B cell (primary cell): ENCODE data around the gene ATP8B3.

Source experiments
- CTCF ChIP-seq: fragments of 200-600 bp; IDR thresholded peaks from one replicate; pipeline ENCODE4 v1.8.0; 2022; ENCODE audit warnings: antibody characterized with exemption, mild to moderate bottlenecking
- EZH2 ChIP-seq: IDR thresholded peaks from 2 replicates; pipeline ENCODE4 v1.6.1; 2012; ENCODE audit warnings: borderline replicate concordance, low read depth, mild to moderate bottlenecking, moderate library complexity, low read length; ENCODE audit not compliant: insufficient read depth, poor library complexity, severe bottlenecking

GRCh38 chr19:1790054-1790792 lies 21.9 kb downstream of the ATP8B3 start:
- TF ChIP-seq CTCF, result no peak
- TF ChIP-seq EZH2, result no peak
